ENCODE data around the gene CTAGE9.

Gene CTAGE9

GRCh38 chr6:131660195-131660594 lies 50.6 kb downstream of the CTAGE9 start:
- DNase-seq = no peak
